Neural progenitor cell (in vitro differentiated cells): ENCODE results near the gene MCCC1. TPM values are rescaled to one million over a fixed set of nuclear protein-coding genes. Genes with fewer than 3 reads are reported as not detected.

Experiments used
- DNase-seq: peaks from one replicate; pipeline ENCODE4 v3.0.0-alpha.2; 2016; ENCODE audit warnings: low spot score
- H2AFZ ChIP-seq: fragments of 200-600 bp; sonication (generic); replicated peaks from 2 replicates; pipeline ENCODE4 v1.6.1; 2016; ENCODE audit warnings: antibody characterized with exemption
- H3F3A ChIP-seq: fragments of 200-600 bp; sonication (generic); 2 replicates; pipeline ENCODE4 v1.6.1; 2016; ENCODE audit warnings: antibody characterized with exemption, low read depth
- H3K27ac ChIP-seq: fragments of 200-600 bp; sonication (generic); 2 replicates; pipeline ENCODE4 v1.5.1; 2016; ENCODE audit warnings: mild to moderate bottlenecking
- H3K27me3 ChIP-seq: fragments of 200-600 bp; sonication (generic); 2 replicates; pipeline ENCODE4 v1.6.1; 2016; ENCODE audit warnings: mild to moderate bottlenecking, moderate library complexity
- H3K36me3 ChIP-seq: fragments of 200-600 bp; sonication (generic); 2 replicates; pipeline ENCODE4 v1.5.1; 2016
- H3K4me1 ChIP-seq: fragments of 200-600 bp; sonication (generic); 2 replicates; pipeline ENCODE4 v1.6.1; 2016; ENCODE audit warnings: mixed run types
- H3K4me2 ChIP-seq: fragments of 200-600 bp; sonication (generic); 2 replicates; pipeline ENCODE4 v1.6.1; 2016
- H3K4me3 ChIP-seq: fragments of 200-600 bp; sonication (generic); 2 replicates; pipeline ENCODE4 v1.5.1; 2016
- H3K79me2 ChIP-seq: fragments of 200-600 bp; sonication (generic); 2 replicates; pipeline ENCODE4 v1.6.1; 2016; ENCODE audit warnings: low read depth
- H3K9ac ChIP-seq: fragments of 200-600 bp; sonication (generic); 2 replicates; pipeline ENCODE4 v1.6.1; 2016
- H3K9me3 ChIP-seq: fragments of 200-600 bp; sonication (generic); 2 replicates; pipeline ENCODE4 v1.5.1; 2016; ENCODE audit warnings: low read depth
- H4K20me1 ChIP-seq: fragments of 200-600 bp; sonication (generic); 2 replicates; pipeline ENCODE4 v1.6.1; 2016; ENCODE audit warnings: low read depth
- H3K27ac Mint-ChIP-seq: 3 replicates; pipeline ENCODE4 v1.8.0; 2021; ENCODE audit warnings: mixed read lengths
- H3K27me3 Mint-ChIP-seq: 2 replicates; pipeline ENCODE4 v1.8.0; 2022; ENCODE audit warnings: low read depth, mild to moderate bottlenecking, inconsistent platforms, moderate library complexity, mixed read lengths; ENCODE audit not compliant: insufficient read depth
- H3K36me3 Mint-ChIP-seq: 3 replicates; pipeline ENCODE4 v1.8.0; 2021; ENCODE audit warnings: mixed read lengths
- H3K4me1 Mint-ChIP-seq: 3 replicates; pipeline ENCODE4 v1.8.0; 2021; ENCODE audit warnings: mixed read lengths
- H3K4me3 Mint-ChIP-seq: 3 replicates; pipeline ENCODE4 v1.8.0; 2021; ENCODE audit warnings: mild to moderate bottlenecking, moderate library complexity, mixed read lengths
- H3K9me3 Mint-ChIP-seq: 3 replicates; pipeline ENCODE4 v1.8.0; 2020; ENCODE audit warnings: mixed read lengths
- EZH2 ChIP-seq: fragments of 200-600 bp; sonication (generic); IDR thresholded peaks from 2 replicates; pipeline ENCODE4 v1.6.1; 2017; ENCODE audit warnings: antibody characterized with exemption, mild to moderate bottlenecking, moderate library complexity
- EZH2phosphoT487 ChIP-seq: fragments of 200-600 bp; sonication (generic); IDR thresholded peaks from 2 replicates; pipeline ENCODE4 v1.6.1; 2017; ENCODE audit warnings: antibody characterized with exemption
- total RNA-seq: library from RNA; depleted of rRNA; stranded (reverse); fragments of >200 nt; gene quantifications from 2 replicates; pipeline ENCODE4 v1.2.3, GENCODE V29; 2015; ENCODE audit warnings: low replicate concordance
- TF ChIP-seq, protein P1 (sequence below): fragments of 200-600 bp; sonication (generic); IDR thresholded peaks from 2 replicates; pipeline ENCODE4 v1.5.1; 2017; ENCODE audit warnings: antibody characterized with exemption, mild to moderate bottlenecking

Gene MCCC1
- total RNA-seq, 1 donor from 2014 or later = 34.9 TPM

DNA sequence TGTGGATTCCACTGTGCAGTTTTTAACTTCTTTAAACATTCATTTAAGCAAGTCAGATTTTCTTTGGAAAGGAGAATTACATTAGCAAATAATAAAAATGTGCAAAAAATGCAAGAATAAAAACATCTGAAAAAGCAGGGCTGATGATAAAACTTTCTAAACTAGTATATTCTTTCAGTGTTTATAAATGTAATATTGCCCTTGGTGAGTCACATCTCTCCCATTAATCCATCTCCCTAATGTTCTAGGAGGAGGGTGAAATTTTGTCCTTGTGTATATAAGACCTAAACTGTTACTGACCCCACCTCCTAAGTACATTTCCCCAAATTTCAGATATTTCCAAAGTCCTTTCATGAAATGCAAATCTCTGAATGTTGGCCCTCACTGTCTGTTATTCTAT is 90.5 kb downstream of the MCCC1 start:
- Histone ChIP-seq H3K9me3 (no peaks in the 10 kb centered on the region), H4K20me1 (no peaks in the 10 kb centered on the region), H3K4me3 (no peak overlapping the region), H3K27me3 (no peaks in the 10 kb centered on the region), H3F3A (no peaks in the 10 kb centered on the region), H2AFZ (no peak overlapping the region), H3K4me1 (no peaks in the 10 kb centered on the region), H3K79me2 (no peaks in the 10 kb centered on the region), H3K4me2 (no peak overlapping the region), H3K36me3 (no peaks in the 10 kb centered on the region), H3K9ac (no peak overlapping the region), H3K27ac (no peak overlapping the region)
- no peak overlapping the region for H3K4me3 Mint-ChIP-seq
- TF ChIP-seq EZH2 = no peak
- TF ChIP-seq, protein P1, sequence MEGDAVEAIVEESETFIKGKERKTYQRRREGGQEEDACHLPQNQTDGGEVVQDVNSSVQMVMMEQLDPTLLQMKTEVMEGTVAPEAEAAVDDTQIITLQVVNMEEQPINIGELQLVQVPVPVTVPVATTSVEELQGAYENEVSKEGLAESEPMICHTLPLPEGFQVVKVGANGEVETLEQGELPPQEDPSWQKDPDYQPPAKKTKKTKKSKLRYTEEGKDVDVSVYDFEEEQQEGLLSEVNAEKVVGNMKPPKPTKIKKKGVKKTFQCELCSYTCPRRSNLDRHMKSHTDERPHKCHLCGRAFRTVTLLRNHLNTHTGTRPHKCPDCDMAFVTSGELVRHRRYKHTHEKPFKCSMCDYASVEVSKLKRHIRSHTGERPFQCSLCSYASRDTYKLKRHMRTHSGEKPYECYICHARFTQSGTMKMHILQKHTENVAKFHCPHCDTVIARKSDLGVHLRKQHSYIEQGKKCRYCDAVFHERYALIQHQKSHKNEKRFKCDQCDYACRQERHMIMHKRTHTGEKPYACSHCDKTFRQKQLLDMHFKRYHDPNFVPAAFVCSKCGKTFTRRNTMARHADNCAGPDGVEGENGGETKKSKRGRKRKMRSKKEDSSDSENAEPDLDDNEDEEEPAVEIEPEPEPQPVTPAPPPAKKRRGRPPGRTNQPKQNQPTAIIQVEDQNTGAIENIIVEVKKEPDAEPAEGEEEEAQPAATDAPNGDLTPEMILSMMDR = no peak
- H3K36me3 Mint-ChIP-seq = peaks cover 2% of the 10 kb centered on the region
- H3K9me3 Mint-ChIP-seq = no peaks in the 10 kb centered on the region
- no peaks in the 10 kb centered on the region for H3K27me3 Mint-ChIP-seq
- H3K27ac Mint-ChIP-seq = no peak overlapping the region
- no peaks in the 10 kb centered on the region for H3K4me1 Mint-ChIP-seq
- no peak for DNase-seq

DNA sequence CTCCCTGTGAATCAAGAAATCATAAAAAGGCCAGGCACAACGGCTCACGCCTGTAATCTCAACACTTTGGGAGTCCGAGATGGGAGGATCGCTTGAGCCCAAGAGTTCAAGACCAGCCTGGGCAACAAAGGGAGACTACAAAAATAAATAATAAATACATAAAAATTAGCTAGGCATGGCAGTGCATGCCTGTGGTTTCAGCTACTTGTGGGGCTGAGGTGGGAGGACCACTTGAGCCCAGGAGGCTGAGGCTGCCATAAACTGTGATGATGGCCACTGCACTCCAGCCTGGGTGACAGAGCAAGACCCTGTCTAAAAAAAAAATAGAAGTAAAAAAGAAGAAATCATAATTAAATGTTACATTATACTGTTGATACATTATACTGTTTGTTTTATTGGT is 91.0 kb downstream of the MCCC1 start:
- no peak overlapping the region for H3K27ac Mint-ChIP-seq

DNA sequence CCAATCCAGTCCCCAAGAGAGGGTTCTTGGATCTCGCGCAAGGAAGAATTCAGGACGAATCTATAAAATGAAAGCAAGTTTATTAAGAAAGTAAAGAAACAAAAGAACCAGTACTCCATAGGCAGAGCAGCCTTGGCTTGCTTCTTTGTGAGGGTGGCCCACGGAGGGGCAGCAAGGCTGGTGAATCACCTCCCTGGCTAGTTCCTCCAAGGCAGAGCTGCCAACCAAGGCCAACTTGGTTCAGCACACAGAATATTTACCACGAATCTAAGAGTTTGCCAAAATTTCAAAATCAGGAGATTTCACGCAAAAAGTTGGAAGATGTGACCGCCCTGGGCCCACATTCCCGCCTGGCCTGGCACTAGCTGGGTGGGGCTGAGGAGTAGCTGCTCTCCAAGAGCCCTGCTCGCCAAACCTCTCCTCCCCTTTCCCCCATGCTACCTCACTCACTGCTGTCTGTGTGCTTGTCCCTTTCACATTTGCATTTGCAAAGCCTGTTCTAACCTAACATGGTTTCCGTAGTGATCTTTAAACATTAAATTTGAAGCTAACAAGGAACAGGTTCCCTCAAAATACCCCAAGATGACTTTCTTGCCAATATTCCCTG is 92.8 kb downstream of the MCCC1 start:
- DNase-seq = no peak
- Mint-ChIP-seq H3K9me3 (no peaks in the 10 kb centered on the region), H3K4me1 (no peaks in the 10 kb centered on the region), H3K27ac (no peak overlapping the region), H3K27me3 (no peaks in the 10 kb centered on the region), H3K4me3 (no peak overlapping the region), H3K36me3 (no peaks in the 10 kb centered on the region)
- no peak overlapping the region for H3K27ac ChIP-seq
- H3K36me3 ChIP-seq = no peaks in the 10 kb centered on the region
- no peaks in the 10 kb centered on the region for H3K27me3 ChIP-seq
- no peaks in the 10 kb centered on the region for H4K20me1 ChIP-seq
- no peaks in the 10 kb centered on the region for H3K4me1 ChIP-seq
- no peak overlapping the region for H3K4me3 ChIP-seq
- H3K9ac ChIP-seq = no peak overlapping the region
- no peaks in the 10 kb centered on the region for H3K79me2 ChIP-seq
- H3F3A ChIP-seq = no peaks in the 10 kb centered on the region
- TF ChIP-seq EZH2 = no peak
- no peak for TF ChIP-seq EZH2phosphoT487
- TF ChIP-seq, protein P1 = no peak
- no peaks in the 10 kb centered on the region for H3K9me3 ChIP-seq
- H3K4me2 ChIP-seq = no peak overlapping the region
- no peak overlapping the region for H2AFZ ChIP-seq

More for the DNA sequence above, 91.0 kb downstream of the MCCC1 start:
- no peaks in the 10 kb centered on the region for H3K79me2 ChIP-seq
- H3K27me3 ChIP-seq = no peaks in the 10 kb centered on the region
- no peak for DNase-seq
- no peak overlapping the region for H3K9ac ChIP-seq
- H3F3A ChIP-seq = no peaks in the 10 kb centered on the region
- H3K4me3 ChIP-seq = no peak overlapping the region
- no peaks in the 10 kb centered on the region for H3K4me1 ChIP-seq
- no peak for TF ChIP-seq EZH2phosphoT487
- TF ChIP-seq, protein P1 = no peak
- TF ChIP-seq EZH2 = no peak
- no peaks in the 10 kb centered on the region for H4K20me1 ChIP-seq
- no peak overlapping the region for H3K4me2 ChIP-seq
- no peaks in the 10 kb centered on the region for H3K36me3 ChIP-seq
- no peak overlapping the region for H3K27ac ChIP-seq
- H3K27me3 Mint-ChIP-seq = no peaks in the 10 kb centered on the region
- peaks cover 2% of the 10 kb centered on the region for H3K36me3 Mint-ChIP-seq
- no peak overlapping the region for H2AFZ ChIP-seq
- H3K9me3 Mint-ChIP-seq = no peaks in the 10 kb centered on the region
- H3K9me3 ChIP-seq = no peaks in the 10 kb centered on the region
- H3K4me1 Mint-ChIP-seq = no peaks in the 10 kb centered on the region
- H3K4me3 Mint-ChIP-seq = no peak overlapping the region
